ENCODE results near the gene CNTN1.

Gene CNTN1

DNA sequence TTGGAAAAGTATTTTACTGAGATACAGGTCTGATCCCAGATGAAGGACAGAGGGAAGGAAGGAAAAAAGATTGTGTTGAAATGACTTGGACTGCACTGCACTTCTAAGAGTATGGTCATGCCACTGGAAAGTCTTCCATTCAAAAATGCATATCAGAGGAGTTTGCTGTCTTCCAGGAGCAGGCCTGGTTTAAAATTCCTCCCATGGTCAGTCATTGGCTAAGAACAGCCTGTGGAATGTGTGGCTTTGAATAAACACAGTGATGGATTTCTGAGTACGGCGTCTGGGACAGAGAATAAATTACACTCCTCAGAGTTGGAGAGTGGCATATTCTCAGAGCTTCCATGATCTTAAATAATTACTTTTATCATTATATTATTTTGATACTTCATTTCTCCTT is 250.1 kb downstream of the CNTN1 start:
- Histone ChIP-seq H3K27me3 (ENCODE audit: control insufficient read depth, insufficient read depth, low read length) (no peaks in the 10 kb centered on the region), H3K36me3 (ENCODE audit: insufficient read depth, low read length) (no peaks in the 10 kb centered on the region), H3K9me3 (replicated peaks; ENCODE audit: low read length) (no peaks in the 10 kb centered on the region), H3K4me2 (ENCODE audit: low read length) (no peak overlapping the region), H3K9ac (ENCODE audit: low read depth, low read length) (no peak overlapping the region), H3K4me1 (ENCODE audit: control insufficient read depth, insufficient read depth, low read length) (no peaks in the 10 kb centered on the region), H3K4me3 (ENCODE audit: low read length) (no peak overlapping the region)

DNA sequence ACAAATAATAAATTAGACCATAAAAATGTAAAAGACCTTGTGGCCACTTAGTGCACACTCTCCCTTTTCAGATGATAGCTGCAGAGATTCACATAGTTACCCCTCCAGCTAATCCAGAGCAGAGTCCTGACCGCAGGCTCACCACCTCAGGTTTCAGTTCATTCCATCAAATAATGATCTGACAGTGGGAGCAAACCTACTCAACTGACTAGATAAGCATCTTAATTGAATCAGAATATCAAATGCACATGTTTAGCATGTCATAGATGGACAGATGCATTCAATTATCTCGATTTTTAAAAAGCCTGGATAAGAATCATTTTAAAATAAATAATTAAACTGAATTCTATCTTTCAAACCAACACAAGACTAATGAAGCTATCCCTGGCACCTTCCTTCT is 253.5 kb downstream of the CNTN1 start:
- no peak overlapping the region for H3K9ac ChIP-seq (ENCODE audit: low read depth, low read length)
- H3K9me3 ChIP-seq (replicated peaks; ENCODE audit: low read length): no peaks in the 10 kb centered on the region
- no peaks in the 10 kb centered on the region for H3K27me3 ChIP-seq (ENCODE audit: control insufficient read depth, insufficient read depth, low read length)
- H3K4me1 ChIP-seq (ENCODE audit: control insufficient read depth, insufficient read depth, low read length): no peaks in the 10 kb centered on the region
- H3K36me3 ChIP-seq (ENCODE audit: insufficient read depth, low read length): no peaks in the 10 kb centered on the region
- no peak overlapping the region for H3K4me2 ChIP-seq (ENCODE audit: low read length)
- no peak overlapping the region for H3K4me3 ChIP-seq (ENCODE audit: low read length)

DNA sequence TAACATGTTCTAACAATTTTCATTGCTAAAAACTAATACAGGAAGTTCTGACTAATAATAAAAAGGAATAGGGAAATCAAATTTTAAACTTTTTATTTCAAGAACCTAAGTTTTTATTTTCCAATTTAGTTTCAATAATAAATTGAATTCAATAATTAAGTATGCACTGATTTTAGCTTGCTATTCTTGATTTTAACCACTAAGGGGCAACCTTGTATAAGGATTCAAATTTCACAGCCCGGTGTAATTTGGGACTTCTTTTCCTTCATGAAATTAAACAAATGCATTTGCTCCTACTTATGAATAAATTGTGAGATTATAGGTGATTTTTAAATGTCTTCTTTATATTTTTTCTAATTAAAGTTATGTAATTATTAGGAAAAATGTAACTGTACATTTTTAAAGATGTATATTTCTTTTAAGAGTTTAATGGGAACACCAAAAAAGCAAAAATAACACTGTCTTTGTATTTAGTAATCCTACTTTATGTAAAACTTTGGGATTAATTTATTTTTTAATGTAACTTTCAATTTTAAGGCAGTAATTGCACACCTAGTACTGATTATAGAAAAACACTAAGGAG is 254.5 kb downstream of the CNTN1 start:
- Histone ChIP-seq H3K9me3 (replicated peaks; ENCODE audit: low read length) (no peaks in the 10 kb centered on the region), H3K4me3 (ENCODE audit: low read length) (no peak overlapping the region), H3K27me3 (ENCODE audit: control insufficient read depth, insufficient read depth, low read length) (no peaks in the 10 kb centered on the region), H3K4me2 (ENCODE audit: low read length) (no peak overlapping the region), H3K4me1 (ENCODE audit: control insufficient read depth, insufficient read depth, low read length) (no peaks in the 10 kb centered on the region), H3K36me3 (ENCODE audit: insufficient read depth, low read length) (no peaks in the 10 kb centered on the region), H3K9ac (ENCODE audit: low read depth, low read length) (no peak overlapping the region)

DNA sequence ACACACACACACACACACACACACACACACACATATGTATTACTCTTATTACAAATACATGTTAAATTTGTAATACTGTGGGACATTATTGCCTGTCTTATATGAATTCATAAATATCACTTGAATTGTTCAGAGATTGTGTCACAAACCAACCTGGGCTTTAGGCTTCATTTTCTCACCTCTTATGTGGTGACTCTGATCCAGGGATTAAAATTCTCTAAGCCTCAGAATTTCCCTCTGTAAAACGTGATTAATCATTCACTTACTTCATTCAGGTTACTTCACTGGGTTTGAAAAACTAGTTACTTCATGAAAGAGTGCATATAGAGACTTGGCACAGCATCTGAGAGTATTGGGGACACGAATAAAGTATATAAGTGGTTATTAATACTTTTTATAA is 255.6 kb downstream of the CNTN1 start:
- Histone ChIP-seq H3K4me3 (ENCODE audit: low read length) (no peak overlapping the region), H3K9ac (ENCODE audit: low read depth, low read length) (no peak overlapping the region), H3K27me3 (ENCODE audit: control insufficient read depth, insufficient read depth, low read length) (no peaks in the 10 kb centered on the region), H3K4me1 (ENCODE audit: control insufficient read depth, insufficient read depth, low read length) (no peaks in the 10 kb centered on the region), H3K36me3 (ENCODE audit: insufficient read depth, low read length) (no peaks in the 10 kb centered on the region), H3K9me3 (replicated peaks; ENCODE audit: low read length) (no peaks in the 10 kb centered on the region), H3K4me2 (ENCODE audit: low read length) (no peak overlapping the region)

DNA sequence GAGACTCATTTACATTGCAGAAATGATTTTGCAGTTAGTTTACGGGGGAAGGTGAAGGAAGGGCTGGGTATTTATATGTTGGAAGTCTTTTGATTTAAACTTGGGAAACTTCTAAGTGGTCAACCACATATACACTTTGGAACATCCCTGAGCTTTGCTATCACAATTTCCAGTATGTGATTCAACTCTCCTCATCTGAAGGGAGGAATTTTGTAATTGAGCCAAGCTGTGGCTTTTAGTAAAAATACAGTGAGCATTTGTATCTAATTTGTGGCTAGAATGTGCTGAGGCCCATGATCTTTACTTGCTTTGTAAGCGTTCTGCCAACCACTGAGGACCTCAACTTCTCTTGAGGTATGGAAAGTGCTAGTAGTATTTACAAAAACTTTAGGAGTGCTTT is 260.8 kb downstream of the CNTN1 start:
- H3K27me3 ChIP-seq (ENCODE audit: control insufficient read depth, insufficient read depth, low read length): peaks cover 4% of the 10 kb centered on the region
- no peaks in the 10 kb centered on the region for H3K9me3 ChIP-seq (replicated peaks; ENCODE audit: low read length)
- H3K4me2 ChIP-seq (ENCODE audit: low read length): no peak overlapping the region
- H3K4me1 ChIP-seq (ENCODE audit: control insufficient read depth, insufficient read depth, low read length): no peaks in the 10 kb centered on the region
- no peak overlapping the region for H3K4me3 ChIP-seq (ENCODE audit: low read length)
- no peaks in the 10 kb centered on the region for H3K36me3 ChIP-seq (ENCODE audit: insufficient read depth, low read length)
- H3K9ac ChIP-seq (ENCODE audit: low read depth, low read length): no peak overlapping the region

DNA sequence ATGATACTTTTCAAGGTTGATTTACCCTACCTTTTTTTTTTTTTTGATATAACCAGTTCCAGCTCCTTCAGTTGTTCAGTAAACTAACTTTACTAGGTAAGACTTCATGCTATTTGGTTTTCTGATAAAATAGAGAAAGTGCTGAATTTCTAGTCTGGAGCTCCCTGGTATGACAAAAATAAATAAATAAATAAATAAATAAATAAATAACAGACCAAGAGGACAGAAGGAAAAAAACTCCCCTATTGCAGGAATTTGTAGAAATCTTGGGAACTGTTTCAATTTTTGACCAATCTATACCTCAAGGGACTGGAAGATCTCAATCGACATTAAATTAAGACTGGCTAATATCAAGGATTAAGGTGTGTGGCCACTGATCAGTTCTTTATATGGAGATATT is 265.2 kb downstream of the CNTN1 start:
- H3K9ac ChIP-seq (ENCODE audit: low read depth, low read length): no peak overlapping the region
- H3K4me3 ChIP-seq (ENCODE audit: low read length): no peak overlapping the region
- H3K36me3 ChIP-seq (ENCODE audit: insufficient read depth, low read length): no peaks in the 10 kb centered on the region
- H3K27me3 ChIP-seq (ENCODE audit: control insufficient read depth, insufficient read depth, low read length): peaks cover 4% of the 10 kb centered on the region
- no peaks in the 10 kb centered on the region for H3K9me3 ChIP-seq (replicated peaks; ENCODE audit: low read length)
- no peaks in the 10 kb centered on the region for H3K4me1 ChIP-seq (ENCODE audit: control insufficient read depth, insufficient read depth, low read length)
- no peak overlapping the region for H3K4me2 ChIP-seq (ENCODE audit: low read length)

DNA sequence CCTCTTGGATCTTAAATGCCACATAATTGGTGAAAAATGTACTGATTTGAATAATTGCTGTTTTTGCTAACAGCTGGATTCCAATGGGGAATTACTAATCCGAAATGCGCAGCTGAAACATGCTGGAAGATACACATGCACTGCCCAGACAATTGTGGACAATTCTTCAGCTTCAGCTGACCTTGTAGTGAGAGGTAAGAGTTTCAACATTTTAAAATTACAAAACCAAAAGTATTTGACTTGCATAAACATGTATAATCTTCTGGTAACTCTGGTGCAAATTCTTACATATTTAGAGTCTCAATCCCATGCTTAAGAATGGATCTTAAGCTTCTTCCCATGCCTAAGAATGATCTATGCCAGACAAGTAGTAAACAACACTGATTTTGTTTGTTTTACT is 266.8 kb downstream of the CNTN1 start:
- Histone ChIP-seq H3K9me3 (replicated peaks; ENCODE audit: low read length) (no peaks in the 10 kb centered on the region), H3K27me3 (ENCODE audit: control insufficient read depth, insufficient read depth, low read length) (peaks cover 4% of the 10 kb centered on the region), H3K9ac (ENCODE audit: low read depth, low read length) (no peak overlapping the region), H3K4me1 (ENCODE audit: control insufficient read depth, insufficient read depth, low read length) (no peaks in the 10 kb centered on the region), H3K4me3 (ENCODE audit: low read length) (no peak overlapping the region), H3K36me3 (ENCODE audit: insufficient read depth, low read length) (no peaks in the 10 kb centered on the region), H3K4me2 (ENCODE audit: low read length) (no peak overlapping the region)

DNA sequence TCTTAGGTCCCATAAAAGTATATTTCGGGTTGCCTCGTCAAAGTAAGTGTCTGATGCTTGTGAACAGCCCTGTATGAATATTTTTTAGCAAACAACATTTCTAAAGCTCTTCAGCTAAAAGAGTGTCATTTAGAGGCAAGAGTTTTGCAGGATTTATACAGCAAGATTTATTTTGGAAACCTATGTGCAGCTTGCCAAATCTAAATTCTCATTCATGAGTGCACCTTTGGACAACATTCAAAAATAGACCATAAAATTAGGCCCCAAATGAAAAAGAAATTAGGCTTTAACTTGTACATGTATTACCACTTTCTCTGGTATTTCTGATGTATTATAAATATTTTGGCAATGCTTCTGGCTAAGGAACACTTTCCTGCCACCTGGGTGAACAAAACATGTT is 271.5 kb downstream of the CNTN1 start:
- no peaks in the 10 kb centered on the region for H3K9me3 ChIP-seq (replicated peaks; ENCODE audit: low read length)

DNA sequence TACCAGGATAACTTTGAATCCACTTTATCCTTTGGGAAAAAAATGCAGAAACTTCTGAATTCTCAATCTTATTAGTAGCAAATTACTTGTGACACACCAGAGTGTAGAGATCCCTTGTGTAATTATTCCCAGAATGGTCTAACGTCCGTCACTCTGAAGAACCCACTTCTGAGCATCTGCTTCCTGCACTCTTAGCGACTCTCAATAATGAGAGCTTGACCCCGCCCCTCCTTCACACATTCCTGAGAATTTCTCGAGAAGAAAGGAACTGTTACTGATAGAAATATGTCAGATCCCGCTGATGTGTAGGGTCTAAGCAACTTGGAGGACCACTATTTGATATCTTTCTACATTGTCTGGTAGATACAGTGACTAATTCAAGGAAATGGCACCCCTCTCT is 277.6 kb downstream of the CNTN1 start:
- Histone ChIP-seq H3K4me1 (ENCODE audit: control insufficient read depth, insufficient read depth, low read length) (no peaks in the 10 kb centered on the region), H3K36me3 (ENCODE audit: insufficient read depth, low read length) (no peaks in the 10 kb centered on the region), H3K9ac (ENCODE audit: low read depth, low read length) (no peak overlapping the region), H3K9me3 (replicated peaks; ENCODE audit: low read length) (no peaks in the 10 kb centered on the region), H3K27me3 (ENCODE audit: control insufficient read depth, insufficient read depth, low read length) (no peaks in the 10 kb centered on the region), H3K4me3 (ENCODE audit: low read length) (no peak overlapping the region), H3K4me2 (ENCODE audit: low read length) (no peak overlapping the region)

More for the DNA sequence above, 271.5 kb downstream of the CNTN1 start:
- Histone ChIP-seq H3K36me3 (ENCODE audit: insufficient read depth, low read length) (no peaks in the 10 kb centered on the region), H3K4me1 (ENCODE audit: control insufficient read depth, insufficient read depth, low read length) (no peaks in the 10 kb centered on the region), H3K27me3 (ENCODE audit: control insufficient read depth, insufficient read depth, low read length) (no peaks in the 10 kb centered on the region), H3K4me2 (ENCODE audit: low read length) (no peak overlapping the region), H3K4me3 (ENCODE audit: low read length) (no peak overlapping the region), H3K9ac (ENCODE audit: low read depth, low read length) (no peak overlapping the region)

DNA sequence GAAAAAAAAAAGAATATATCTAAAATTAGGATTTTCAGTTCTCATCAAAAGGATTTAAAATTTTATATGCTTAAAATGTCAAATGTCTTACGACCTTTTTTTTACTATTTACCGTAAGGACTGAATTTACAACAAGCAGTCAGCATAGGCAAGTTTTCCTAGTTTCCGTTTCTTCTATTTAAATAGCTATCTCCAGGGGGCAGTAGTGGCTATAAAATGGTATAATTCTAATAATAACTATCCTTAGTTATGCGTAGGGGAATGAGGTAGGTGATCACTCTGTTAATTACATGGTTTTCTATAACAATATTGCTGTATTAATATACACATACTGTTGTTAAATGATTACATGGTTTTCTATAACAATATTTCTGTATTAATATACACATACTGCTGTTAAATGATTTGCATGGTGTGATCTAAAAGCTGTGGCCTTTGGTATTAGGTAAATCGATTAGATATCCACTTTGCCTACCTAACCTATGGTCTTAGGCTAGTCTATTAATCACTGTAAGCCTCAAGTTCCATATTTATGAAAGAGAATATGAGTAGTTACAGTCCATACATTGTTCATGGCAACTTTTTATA is 278.2 kb downstream of the CNTN1 start:
- Histone ChIP-seq H3K9ac (ENCODE audit: low read depth, low read length) (no peak overlapping the region), H3K4me2 (ENCODE audit: low read length) (no peak overlapping the region), H3K9me3 (replicated peaks; ENCODE audit: low read length) (no peaks in the 10 kb centered on the region), H3K36me3 (ENCODE audit: insufficient read depth, low read length) (no peaks in the 10 kb centered on the region), H3K4me3 (ENCODE audit: low read length) (no peak overlapping the region), H3K27me3 (ENCODE audit: control insufficient read depth, insufficient read depth, low read length) (no peaks in the 10 kb centered on the region), H3K4me1 (ENCODE audit: control insufficient read depth, insufficient read depth, low read length) (no peaks in the 10 kb centered on the region)

DNA sequence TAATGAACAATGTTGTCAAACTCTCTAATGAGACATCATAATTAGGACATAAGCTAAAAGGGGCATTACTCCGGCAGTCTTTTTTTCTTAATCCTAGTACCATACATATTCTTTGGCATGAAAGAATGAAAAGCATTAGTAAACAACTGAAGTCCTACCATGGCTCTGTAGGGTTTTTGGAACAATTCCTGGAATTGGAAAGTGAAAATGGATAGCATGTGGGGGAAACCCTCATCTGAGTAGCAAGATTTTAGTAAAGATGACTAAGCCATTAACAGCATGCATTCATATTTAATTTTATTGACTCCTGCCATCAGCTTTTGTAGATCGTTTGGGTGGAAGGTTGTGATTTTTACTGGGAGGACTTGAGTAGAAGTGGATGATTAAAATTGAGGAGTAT is 279.7 kb downstream of the CNTN1 start:
- Histone ChIP-seq H3K4me1 (ENCODE audit: control insufficient read depth, insufficient read depth, low read length) (no peaks in the 10 kb centered on the region), H3K4me2 (ENCODE audit: low read length) (no peak overlapping the region), H3K9me3 (replicated peaks; ENCODE audit: low read length) (no peaks in the 10 kb centered on the region), H3K4me3 (ENCODE audit: low read length) (no peak overlapping the region), H3K27me3 (ENCODE audit: control insufficient read depth, insufficient read depth, low read length) (no peaks in the 10 kb centered on the region), H3K36me3 (ENCODE audit: insufficient read depth, low read length) (no peaks in the 10 kb centered on the region), H3K9ac (ENCODE audit: low read depth, low read length) (no peak overlapping the region)

DNA sequence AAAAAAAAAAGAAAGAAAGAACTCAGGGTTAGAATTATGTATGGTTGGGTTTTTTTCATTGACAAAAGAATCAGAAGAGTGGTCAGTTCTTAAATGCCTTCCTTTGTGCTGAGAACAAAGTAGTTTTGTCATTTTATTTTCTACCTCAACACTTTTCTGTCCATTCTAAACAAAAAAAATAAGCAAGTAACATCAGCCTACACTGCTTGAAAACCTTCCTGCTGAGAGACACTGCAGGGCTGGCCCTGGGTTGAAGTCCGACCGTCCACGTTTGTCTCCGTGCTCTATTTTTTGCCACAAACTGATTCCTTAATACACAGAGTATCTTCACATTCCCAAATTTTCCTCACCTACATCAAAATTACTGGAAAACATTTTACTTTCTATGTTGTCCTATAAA is 284.3 kb downstream of the CNTN1 start:
- Histone ChIP-seq H3K4me3 (ENCODE audit: low read length) (no peak overlapping the region), H3K27me3 (ENCODE audit: control insufficient read depth, insufficient read depth, low read length) (no peaks in the 10 kb centered on the region), H3K4me1 (ENCODE audit: control insufficient read depth, insufficient read depth, low read length) (no peaks in the 10 kb centered on the region), H3K4me2 (ENCODE audit: low read length) (no peak overlapping the region), H3K9ac (ENCODE audit: low read depth, low read length) (no peak overlapping the region), H3K36me3 (ENCODE audit: insufficient read depth, low read length) (no peaks in the 10 kb centered on the region), H3K9me3 (replicated peaks; ENCODE audit: low read length) (no peaks in the 10 kb centered on the region)
